Putamen (tissue), 1 donor: Measurements from ENCODE around the gene IL21R.
A peak's percentile ranks its signal among the peaks of the same experiment; 100 is the strongest.

Experiments
- DNase-seq: peaks from one replicate; pipeline ENCODE4 v3.0.0-alpha.2; 2016; ENCODE audit warnings: low spot score

Gene IL21R

GRCh38 chr16:27489421-27489820, 87.4 kb downstream of the IL21R start:
- no peak for DNase-seq

DNA sequence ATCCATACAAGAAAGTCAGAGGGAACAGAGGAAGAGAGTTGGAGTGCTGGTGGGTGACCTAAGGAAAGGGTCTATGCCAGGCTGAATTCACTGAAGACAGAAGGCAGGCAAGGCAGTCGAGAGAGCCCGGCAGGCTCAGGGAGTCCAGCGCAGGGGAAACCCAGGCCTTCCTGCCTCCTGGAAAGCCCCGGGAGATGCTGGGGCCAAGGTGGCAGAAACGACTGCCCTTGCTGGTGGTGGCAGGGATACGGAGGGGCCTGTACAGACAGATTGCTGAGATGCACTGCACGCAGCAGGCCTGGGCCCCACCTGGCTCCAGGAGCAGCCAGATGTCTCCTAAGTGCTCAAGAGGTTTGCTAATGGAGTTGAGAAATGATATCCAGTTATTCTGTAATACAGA, 87.9 kb downstream of the IL21R start:
- DNase-seq, result no peak

DNA sequence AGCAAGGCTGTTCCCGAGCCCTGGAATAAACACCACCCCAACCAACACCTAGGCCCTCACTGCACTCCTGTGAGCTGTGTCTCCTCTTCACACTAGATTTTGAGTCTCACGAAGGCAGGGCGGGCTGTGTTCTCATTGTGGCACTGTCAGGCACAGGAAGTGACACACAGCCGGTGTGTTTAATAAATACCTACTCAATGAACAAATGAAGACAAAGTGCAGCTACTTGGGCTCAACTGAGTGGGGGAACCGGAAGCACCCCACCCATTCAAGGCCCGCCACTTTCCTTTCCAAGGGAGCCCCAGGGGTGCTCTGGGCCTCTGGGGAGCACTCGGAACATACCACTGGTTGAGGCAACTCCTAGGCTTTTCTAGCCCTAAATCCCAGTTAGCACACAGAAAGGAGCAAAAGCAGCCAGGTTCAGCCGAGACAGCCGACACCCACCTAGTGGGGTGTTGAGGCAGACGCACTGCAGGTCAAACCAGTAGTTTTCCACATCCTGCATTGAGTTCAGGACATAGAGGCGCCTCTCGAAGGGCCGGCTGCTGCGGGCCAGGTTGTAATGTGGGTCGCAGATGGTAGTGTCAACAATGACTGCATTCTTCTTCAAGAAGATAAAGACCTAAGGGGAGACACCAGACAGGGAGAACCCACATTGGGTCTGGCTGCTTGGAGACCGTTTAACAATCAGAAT, 90.1 kb downstream of the IL21R start:
- no peak for DNase-seq

DNA sequence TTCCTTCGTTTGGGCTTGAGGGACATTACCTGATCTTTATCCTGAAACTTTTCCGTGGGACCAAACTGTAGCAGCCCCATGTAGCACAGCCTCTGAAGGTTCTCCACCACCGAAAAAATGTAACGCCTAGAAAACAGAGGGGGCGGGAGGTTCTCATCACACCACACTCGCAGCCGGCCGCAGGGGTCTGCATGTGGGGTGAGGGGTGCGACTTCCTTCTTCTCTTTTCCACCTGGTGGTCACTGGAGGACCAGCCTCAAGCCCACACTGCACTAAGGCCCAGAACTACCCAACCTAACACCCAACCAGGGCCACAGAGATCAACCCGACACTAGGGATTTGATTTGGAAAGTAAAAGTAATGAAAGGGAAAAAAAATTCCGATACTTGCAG, 90.6 kb downstream of the IL21R start:
- no peak for DNase-seq

- DNase-seq, result no peak
Measured at GRCh38 chr16:27495191-27495590, 93.2 kb downstream of the IL21R start.

- no peak for DNase-seq
Measured at GRCh38 chr16:27498031-27498825, 96.3 kb downstream of the IL21R start.

DNA sequence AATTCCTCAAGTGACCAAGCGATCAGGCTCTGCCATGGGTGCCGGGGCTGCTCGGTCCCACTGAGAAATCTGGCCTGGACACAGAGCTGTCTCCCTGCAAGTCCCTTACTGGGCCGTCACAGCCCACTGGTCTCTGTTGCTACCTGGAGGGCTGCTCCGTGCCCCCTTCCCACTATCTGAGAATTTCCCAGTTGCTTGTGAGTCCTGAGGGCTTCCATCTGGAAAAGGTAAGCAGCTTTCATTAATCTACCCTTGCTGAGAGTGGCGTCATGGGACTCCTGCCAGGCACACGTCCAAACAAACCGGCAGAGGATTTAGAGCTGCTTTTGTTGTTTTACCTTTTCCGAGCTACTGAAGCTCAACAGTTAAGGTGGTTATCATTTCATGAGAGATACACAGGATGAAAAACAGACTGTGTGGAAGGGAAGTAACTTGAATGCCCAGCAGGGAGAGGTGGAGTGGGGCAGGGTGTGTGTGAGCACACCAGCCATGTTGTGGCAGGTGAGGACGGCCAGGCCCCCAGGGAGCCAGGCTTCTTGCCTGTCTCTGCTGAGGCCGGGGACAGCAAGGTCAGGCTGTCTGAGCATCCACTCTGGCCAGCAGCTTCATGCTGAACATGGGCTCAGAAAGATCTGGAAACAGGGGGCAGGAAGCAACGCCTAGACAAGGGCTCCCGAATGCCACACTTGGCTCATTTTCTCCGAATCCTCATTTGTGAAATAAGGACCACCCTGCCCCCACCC, 97.1 kb downstream of the IL21R start:
- DNase-seq, result no peak

- peak; percentile 34 for DNase-seq
Measured at GRCh38 chr16:27499659-27500055, 97.7 kb downstream of the IL21R start.

GRCh38 chr16:27500801-27501200, 98.8 kb downstream of the IL21R start:
- DNase-seq, result no peak
